Neural cell (in vitro differentiated cells): ENCODE measurements around the gene RNU6-8.

Experiments used
- EP300 ChIP-seq: fragments of 450-650 bp; conservative IDR thresholded peaks from 2 replicates; pipeline ENCODE4 v1.6.1; 2014; ENCODE audit warnings: antibody characterized with exemption, mild to moderate bottlenecking, moderate library complexity; ENCODE audit not compliant: poor library complexity, severe bottlenecking
- EZH2 ChIP-seq: fragments of 200-600, 300-800 bp; shearing (Covaris generic), sonication (generic); IDR thresholded peaks from 2 replicates; pipeline ENCODE4 v1.6.1; 2014; ENCODE audit warnings: antibody characterized with exemption, low read length, borderline replicate concordance, mild to moderate bottlenecking; ENCODE audit not compliant: insufficient read depth, poor library complexity, severe bottlenecking
- RAD21 ChIP-seq: fragments of 450-650 bp; conservative IDR thresholded peaks from 2 replicates; pipeline ENCODE4 v1.6.1; 2014; ENCODE audit warnings: antibody characterized with exemption, mild to moderate bottlenecking, moderate library complexity
- TAF1 ChIP-seq: IDR thresholded peaks from 2 replicates; pipeline ENCODE4 v1.6.1; 2012; ENCODE audit warnings: low read depth
- TF ChIP-seq, protein P1 (sequence below): fragments of 450-650 bp; IDR thresholded peaks from 2 replicates; pipeline ENCODE4 v1.5.1; 2014; ENCODE audit warnings: antibody characterized with exemption, mild to moderate bottlenecking, moderate library complexity; ENCODE audit not compliant: poor library complexity, severe bottlenecking

DNA sequence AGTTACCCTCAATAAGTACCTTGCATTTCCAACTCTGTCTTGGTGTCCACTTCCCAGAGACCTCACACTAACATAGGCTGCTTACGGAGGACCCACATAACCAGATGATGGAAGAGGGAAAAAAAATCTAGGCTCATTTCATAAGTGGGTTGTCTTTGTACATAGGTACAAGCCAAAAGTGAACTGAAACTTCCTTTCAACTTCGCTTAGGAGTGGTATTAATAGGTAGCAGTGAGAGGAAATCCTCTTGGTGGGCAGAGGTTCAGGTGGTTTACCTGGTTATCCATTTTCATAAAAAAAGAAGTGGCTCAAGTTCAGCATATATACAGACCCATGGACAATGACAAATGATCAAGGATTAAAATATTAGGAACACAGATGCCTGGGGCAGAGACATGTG, 37.0 kb downstream of the RNU6-8 start:
- TF ChIP-seq TAF1 (no peak), EZH2 (no peak), RAD21 (no peak), EP300 (no peak)
- TF ChIP-seq, protein P1, sequence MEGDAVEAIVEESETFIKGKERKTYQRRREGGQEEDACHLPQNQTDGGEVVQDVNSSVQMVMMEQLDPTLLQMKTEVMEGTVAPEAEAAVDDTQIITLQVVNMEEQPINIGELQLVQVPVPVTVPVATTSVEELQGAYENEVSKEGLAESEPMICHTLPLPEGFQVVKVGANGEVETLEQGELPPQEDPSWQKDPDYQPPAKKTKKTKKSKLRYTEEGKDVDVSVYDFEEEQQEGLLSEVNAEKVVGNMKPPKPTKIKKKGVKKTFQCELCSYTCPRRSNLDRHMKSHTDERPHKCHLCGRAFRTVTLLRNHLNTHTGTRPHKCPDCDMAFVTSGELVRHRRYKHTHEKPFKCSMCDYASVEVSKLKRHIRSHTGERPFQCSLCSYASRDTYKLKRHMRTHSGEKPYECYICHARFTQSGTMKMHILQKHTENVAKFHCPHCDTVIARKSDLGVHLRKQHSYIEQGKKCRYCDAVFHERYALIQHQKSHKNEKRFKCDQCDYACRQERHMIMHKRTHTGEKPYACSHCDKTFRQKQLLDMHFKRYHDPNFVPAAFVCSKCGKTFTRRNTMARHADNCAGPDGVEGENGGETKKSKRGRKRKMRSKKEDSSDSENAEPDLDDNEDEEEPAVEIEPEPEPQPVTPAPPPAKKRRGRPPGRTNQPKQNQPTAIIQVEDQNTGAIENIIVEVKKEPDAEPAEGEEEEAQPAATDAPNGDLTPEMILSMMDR: no peak
